Endometrial microvascular endothelial cells (primary cell): ENCODE data around the gene EZH2. TPM values are rescaled to one million over a fixed set of nuclear protein-coding genes. Genes with fewer than 3 reads are reported as not detected.

ENCODE experiments used
- in situ Hi-C: cut with HindIII; loops from 2 replicates; pipeline ENCODE4 v1.10.0; 2017; ENCODE audit warnings: low sequenced_read_pairs, low pct_unique_long_range_greater_than_20kb; ENCODE audit errors: inconsistent ontology term
- total RNA-seq: library from RNA; depleted of rRNA; stranded (reverse); fragments of >200 nt; gene quantifications from one replicate; pipeline ENCODE4 v1.2.3, GENCODE V29; 2015; ENCODE audit errors: inconsistent ontology term

The EZH2 gene
- total RNA-seq, 1 donor from 2014 or later: 15.3 TPM

DNA sequence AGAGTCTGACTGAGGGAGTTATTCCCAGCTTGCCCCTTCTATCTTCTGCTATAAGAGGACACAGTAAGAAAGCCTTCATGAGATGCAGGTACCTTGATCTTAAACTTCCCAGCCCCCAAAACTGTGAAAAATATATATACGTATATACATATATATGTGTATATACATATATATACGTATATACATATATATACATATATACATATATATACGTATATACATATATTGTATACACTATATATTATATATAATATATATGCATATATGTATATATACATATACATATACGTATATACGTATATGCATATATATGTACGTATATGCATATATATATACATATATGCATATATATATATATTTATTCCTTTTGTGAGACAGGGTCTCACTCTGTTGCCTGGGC lies 17.7 kb downstream of the EZH2 start:
- in situ Hi-C loops: no loop called here

DNA sequence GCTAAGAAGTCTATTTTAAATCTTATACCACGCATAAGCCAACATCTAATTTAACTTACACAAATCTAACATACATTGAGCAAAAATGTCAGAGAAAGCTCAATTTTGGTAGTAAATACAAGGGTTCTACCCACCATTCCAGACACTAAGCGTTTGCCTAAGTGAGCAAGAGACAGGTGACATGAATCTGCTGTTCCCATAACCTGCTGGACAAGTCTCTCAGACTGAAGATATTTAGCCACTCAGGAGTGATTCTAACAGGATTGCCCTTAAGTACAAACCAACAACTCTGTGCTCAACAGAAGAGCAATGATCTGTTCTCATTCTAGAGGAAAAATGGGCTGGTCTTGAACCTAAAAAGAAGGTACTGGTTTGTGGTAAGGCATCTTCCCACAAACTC lies 18.8 kb downstream of the EZH2 start:
- in situ Hi-C loops: no loop called here

DNA sequence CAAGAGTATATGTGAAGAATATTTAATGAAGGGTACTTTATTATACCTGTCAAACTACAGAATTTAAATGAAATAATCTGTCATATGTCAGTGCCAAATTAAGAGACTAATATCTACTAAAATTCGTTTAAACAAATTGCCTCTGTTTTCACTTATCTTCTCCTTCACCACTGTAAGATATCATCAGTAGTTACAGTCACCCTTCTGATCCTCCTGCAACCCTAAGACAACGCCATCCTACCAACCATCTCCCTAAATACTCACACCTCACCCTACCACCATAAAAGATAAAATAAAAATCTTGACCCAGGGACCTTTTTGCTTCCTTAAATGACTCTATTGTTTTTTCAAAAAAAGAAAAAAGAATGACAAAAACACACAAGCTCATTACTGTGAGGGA lies 20.8 kb downstream of the EZH2 start:
- in situ Hi-C loops: no loop called here

DNA sequence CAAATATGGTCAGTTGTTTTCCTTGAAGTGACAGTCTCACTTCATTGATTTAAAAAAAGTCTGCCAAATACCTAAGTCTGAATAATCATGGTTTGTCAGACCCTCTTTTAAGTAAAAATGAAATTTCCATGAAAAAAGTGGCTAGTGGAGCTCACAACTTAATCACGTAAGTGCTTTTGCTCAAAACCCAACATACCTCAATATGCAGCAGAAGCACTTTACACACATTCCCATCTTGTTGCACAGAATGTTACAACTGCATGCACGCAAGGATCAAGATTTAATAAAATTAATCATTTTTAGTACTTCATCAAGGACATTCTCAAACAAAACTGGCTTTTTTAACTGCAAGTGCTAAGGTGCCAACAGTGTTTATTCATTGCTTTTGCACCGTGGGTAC lies 21.6 kb downstream of the EZH2 start:
- in situ Hi-C loops: no loop called here

DNA sequence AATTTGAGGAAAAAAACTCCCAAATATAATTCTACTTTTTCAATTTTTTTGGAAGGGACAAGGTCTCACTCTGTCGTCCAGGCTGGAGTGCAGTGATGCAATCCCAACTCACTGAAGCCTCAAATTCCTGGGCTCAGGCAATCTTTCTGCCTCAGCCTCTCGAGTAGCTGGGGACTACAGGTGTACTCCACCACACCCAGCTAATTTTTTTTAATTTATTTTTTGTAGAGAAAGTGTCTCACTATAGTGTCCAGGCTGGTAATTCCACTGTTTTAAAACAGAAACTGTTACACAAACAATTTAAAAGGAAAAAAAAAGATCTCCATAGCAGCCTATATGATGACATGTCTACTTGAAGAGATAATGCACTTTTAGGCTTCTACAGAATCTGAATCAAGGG lies 25.6 kb downstream of the EZH2 start:
- in situ Hi-C loops: no loop called here

DNA sequence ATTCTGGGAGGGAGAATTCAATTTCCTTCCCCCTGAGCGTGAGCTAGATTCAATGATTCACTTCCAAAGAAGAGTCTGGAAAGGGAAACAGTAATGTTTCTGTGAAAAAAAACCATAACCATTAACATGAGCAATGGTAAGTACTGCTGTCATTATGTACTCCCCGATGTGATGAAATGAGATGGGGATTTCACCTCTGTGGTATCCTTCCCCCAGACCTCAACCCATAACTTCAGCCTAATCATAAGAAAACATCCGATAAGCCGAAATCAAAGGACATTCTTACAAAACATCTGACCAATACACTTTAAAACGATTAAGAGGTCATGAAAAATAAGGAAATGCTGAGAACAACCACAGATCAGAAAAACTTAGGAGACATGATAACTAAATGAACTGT lies 27.2 kb downstream of the EZH2 start:
- in situ Hi-C loops: no loop called here

DNA sequence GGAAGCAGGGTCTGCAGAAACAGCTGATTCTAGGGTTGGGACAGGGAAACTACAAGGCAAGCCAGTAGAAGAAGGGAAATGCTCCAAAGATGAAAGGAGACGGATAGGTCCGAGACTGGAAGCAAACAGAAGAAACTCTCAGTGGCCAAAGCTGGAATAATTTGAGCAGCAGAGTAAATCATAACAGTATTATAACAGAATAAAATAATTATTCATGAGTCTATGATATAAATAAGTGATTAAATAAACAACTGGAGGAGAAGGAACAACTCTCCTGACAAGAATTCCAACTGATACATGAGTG lies 27.6 kb downstream of the EZH2 start:
- in situ Hi-C loops: no loop called here

DNA sequence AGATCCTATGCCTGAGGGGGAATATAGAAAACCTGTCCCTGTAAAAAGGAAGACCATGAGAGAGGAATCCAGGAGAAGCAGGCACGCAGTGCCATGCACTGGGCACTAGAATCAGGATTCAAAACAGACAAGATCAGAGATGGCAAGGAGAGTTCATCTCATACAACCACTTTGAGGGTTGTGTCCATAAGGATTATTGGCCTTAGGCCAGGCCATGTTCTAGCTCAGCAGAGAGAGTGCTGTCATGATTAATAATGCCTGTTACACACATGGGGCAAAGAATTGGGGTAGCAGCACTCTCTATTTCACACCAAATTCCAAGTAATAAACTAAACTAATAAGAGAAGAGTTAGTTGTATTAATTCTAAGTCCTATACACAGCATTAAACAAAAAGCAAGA lies 29.1 kb downstream of the EZH2 start:
- in situ Hi-C loops: no loop called here

DNA sequence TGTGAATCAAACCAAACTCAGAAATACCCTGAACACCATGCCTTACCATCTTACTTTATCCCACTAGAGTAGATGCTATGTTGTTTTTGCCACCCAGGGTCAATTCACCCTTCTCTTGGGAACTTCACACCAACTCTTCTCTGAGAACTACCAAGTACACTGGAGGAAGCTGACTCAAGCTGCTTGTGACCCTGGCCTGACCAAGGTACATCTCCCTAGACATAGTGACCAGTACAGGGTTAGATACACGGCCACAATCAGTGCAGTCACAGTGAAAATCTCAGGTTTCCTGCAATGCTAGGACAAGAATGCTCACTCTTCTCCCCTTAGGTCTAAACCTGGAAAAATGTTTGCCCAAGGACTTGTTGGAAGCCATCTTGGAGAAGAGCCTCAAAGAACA lies 31.8 kb downstream of the EZH2 start:
- in situ Hi-C loops: no loop called here

DNA sequence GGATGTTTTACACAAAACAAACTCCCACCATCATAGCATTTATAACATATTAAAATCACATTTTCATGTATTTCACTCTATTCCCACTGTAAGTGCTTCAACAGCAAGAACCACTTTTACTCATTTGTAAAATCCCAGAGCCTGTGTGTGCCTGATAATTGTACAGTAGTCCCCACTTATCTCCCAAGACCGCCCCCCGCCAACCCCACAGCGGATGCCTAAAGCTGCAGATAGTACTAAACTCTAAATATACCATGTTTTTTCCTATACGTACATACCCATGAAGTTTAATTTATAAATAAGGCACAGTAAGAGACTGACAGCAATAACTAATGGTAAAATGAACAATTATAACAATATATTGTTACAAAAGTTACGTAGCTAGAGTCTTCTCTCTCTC lies 33.5 kb downstream of the EZH2 start:
- in situ Hi-C loops: no loop called here

DNA sequence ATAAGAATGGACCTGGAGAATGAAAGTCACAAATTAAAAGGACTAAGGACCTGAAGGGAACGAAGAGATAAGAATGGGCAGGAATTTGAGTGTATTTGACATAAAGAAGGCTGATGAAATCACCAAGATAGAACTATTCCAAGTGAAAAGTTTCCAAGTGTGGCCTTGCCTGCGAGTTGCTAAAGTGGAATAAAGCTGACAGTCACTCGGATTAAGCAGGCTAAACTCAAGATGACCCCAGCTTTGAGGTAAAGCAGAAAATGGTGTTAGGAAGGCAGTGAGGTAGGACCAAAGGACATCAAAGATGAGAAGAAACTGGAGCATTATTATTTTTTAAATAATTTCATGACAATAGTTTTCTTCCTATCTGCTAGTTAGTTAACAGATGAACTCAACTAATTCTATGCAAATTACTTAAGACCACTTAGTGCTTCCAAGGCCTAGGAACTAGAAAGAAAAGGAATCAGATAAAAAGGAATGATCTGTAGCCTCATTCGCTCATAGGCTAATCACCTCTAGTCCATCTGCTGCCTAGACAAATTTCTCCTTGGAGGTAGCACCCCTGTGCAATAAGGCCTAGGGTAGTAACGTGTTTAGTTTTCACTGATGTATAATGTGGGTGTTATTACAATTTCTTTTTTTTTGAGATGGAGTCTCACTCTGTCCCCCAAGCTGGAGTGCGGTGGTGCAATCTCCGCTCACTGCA lies 34.5 kb downstream of the EZH2 start:
- in situ Hi-C loops: loop anchor here (25.0 kb wide), 1 partner anchor 137 kb away; no protein-coding TSS in a partner anchor

DNA sequence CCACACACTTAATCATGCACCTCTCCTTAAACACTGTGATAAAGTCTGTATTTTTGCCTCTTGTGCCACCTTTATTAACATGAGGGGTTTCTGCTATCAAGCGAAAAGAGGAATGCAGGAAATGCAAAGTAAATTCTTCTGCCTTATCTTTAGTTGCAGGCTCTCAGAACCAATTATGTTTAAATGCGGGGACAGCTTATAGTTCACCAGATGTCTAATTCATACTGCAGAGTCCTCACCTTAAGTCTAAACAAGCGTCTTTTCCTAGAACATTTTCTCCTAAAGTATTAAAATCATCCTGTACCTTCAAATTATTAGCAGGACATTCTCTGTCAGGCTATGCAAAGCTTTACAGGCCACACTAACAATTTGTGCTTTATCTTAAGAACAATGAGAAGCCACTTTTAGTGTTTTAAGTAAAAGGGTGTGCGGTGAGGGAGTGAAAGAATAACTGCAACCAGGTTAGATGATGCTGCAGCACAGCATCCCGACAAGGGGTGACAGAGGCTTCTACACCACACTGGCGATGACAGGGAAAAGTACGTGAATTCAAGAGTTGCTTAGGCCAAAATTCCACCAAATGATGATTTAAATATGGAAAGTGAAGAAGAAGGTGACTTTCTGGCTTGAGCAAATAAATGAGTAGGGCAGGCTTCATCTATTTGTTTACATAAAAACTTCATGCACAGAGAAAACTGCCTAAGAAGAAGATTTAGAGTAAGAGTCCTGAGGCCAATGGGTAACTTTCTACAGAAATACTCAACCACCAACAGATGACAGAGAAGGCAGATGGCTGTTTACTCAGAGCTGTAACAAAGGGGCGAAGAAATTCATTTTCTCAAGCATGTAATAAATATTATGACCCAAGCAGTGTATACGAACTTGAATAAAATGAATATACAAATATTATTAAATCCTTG lies 36.0 kb downstream of the EZH2 start:
- in situ Hi-C loops: loop anchor here (25.0 kb wide), 1 partner anchor 136 kb away; no protein-coding TSS in a partner anchor

DNA sequence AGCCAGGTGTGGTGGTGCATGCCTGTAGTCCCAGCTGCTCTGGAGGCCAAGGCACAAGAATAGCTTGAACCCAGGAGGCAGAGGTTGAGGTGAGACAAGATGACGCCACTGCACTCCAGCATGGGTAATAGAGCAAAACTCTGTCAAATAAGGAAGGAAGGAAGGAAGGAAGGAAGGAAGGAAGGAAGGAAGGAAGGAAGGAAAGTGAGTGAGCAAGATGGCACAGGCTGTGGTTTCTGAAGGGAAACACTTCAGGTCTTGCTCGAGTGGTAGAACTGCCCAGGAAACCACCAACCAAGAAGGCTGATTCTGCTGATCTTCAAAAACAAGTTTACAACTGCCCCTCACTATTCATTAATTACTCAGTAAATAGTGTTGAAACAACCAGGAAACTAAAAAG lies 45.2 kb downstream of the EZH2 start:
- in situ Hi-C loops: loop anchor here (25.0 kb wide), 1 partner anchor 127 kb away; no protein-coding TSS in a partner anchor

DNA sequence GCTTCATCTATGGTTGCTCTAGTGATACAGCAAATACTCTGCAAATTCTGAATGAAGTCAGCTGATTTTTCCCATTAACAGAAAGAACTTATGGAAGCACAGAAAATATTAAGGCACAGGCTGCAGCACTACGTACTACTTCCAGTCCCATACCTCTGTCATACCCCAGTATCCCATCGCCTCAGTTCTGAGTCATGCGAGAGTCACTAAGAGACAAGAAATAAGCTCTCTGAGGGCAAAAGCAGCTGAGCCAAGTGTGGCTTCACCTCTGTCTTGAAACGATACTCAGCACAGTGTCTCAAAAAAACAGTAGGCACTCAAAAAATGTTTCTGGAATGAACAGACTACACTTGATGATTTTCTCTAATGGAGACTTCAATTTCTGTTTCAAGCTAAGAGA lies 48.2 kb downstream of the EZH2 start:
- in situ Hi-C loops: loop anchor here (25.0 kb wide), 1 partner anchor 124 kb away; no protein-coding TSS in a partner anchor

DNA sequence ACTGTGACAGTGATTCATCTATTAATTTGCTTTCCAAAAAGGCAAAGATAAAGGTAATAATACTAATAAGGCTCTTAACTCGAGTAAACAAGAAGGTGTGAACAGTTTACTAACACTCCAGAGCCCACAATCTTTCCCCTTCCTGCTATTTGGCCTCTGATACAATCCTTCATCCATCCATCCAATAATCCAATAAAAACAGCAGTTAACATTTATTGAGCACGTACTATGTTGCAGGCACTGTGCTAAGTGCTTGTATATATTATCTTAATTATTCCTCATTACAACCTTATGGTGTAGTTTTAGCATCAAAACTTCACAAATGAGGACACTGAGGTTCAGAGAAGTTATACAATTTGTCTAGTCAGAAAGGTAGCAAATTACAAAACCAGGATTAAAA lies 49.5 kb downstream of the EZH2 start:
- in situ Hi-C loops: loop anchor here (25.0 kb wide), 1 partner anchor 122 kb away; no protein-coding TSS in a partner anchor

DNA sequence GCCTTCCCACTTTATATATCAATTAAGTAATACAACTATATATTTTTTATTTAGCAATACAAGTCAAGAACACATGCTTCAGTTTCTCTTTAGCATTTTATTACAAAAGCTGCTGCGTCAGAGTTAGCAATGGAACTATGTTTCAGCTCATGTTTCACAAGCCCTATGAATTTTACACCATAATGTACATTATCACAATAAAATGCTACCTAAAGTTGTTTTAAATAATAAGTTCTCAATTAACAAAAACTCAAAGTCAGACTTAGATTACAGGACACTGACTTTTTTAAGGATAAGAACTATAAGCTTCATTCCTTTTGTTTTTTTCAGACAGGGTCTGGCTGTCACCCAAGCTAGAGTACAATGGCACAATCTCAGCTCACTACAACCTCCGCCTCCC lies 52.3 kb downstream of the EZH2 start:
- in situ Hi-C loops: loop anchor here (25.0 kb wide), 1 partner anchor 119 kb away; no protein-coding TSS in a partner anchor

DNA sequence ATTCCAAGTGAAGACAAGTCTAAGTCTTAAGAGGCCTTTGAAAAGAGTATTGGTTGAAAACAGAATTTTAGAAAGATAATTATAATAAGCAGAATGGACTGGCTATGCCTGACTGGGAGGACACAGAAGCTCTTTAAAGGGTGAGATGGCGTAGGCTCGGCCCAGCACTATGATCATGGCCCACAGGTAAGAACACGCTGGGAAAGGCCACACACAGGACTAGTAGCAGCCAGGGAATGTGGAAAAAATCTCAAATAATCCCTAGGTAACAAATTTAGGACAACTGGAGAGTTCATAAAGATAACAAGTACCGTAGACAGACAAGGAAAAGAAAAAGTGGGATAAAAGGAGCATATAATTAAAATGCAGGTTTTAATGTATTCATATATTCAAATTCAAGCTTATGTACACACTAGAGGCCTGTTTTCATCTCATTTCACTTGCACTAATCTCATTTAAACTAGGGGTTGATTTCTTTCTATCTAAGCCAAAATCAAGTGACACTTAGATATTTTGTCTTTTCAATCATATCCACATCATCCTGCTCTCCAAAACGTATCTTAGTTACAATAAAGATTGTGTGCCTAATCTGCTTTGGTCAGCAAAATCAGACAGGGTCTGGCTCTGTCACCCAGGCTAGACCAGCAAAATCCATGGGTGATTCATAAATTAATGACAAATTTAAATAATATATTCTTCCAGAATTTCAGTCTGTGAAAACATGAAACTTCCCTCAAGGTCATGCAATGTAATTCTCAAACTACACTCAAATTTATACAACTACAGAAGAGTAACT lies 53.0 kb downstream of the EZH2 start:
- in situ Hi-C loops: loop anchor here (25.0 kb wide), 1 partner anchor 119 kb away; no protein-coding TSS in a partner anchor

DNA sequence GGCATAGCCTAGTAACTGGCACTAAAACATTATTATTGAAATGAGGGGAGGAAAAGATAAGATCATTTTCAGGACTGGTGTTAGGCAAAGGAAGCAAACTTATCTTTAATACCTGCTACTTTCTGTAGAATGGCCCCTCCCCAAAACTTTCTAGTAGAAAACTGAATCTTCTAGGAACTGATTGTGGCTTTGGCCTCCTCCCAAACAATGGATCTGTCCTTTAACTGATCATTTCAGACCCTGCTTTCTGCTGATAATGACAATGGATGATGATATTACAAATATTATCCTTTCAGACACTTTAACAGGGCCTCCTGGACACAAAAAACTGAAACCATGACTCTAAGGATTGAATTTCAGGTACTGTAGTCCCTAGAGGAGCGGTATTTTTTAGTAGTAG lies 55.1 kb downstream of the EZH2 start:
- in situ Hi-C loops: loop anchor here (25.0 kb wide), 1 partner anchor 117 kb away; no protein-coding TSS in a partner anchor

DNA sequence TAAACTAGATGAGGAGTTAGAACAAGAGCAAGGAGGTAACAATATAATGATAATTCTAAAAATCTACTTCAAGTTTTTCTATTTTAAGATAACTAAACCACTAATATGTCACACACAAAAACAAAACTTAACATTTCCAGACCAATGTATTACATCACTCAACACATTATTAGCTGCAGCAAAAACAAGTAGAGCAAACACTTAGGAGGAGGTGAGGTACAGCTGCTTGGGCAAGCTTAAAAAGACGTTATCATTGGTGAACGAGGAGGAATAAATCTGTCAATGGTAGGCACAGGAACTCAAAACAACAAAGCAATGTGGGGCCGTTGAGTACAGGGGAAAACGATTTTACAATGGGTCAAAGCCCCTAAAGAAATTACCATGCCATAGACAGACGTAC lies 58.8 kb downstream of the EZH2 start:
- in situ Hi-C loops: loop anchor here (25.0 kb wide), 1 partner anchor 113 kb away; no protein-coding TSS in a partner anchor
